Epithelial cell of esophagus (primary cell): ENCODE measurements around the gene NUDT14.

Experiments
- DNase-seq: peaks from one replicate; pipeline ENCODE4 v3.0.0; 2010; ENCODE audit warnings: low read depth
- H3K4me3 ChIP-seq: 2 replicates; pipeline ENCODE4 v1.5.1; 2011; ENCODE audit warnings: mild to moderate bottlenecking, low read length, control low read depth
- CTCF ChIP-seq: IDR thresholded peaks from 2 replicates; pipeline ENCODE4 v1.5.1; 2011; ENCODE audit warnings: low read depth, mild to moderate bottlenecking, low read length, control low read depth, inconsistent platforms; ENCODE audit not compliant: insufficient read depth; ENCODE audit errors: missing control alignments

The NUDT14 gene

GRCh38 chr14:105142651-105143450, 38.3 kb downstream of the NUDT14 start:
- no peak overlapping the region for H3K4me3 ChIP-seq
- no peak for TF ChIP-seq CTCF
- no peak for DNase-seq

- TF ChIP-seq CTCF: no peak
- no peak overlapping the region for H3K4me3 ChIP-seq
- DNase-seq: no peak
Measured at GRCh38 chr14:105141486-105142281, 39.4 kb downstream of the NUDT14 start.

- DNase-seq: no peak
- H3K4me3 ChIP-seq: no peak overlapping the region
- TF ChIP-seq CTCF: no peak
Measured at GRCh38 chr14:105141026-105141425, 40.1 kb downstream of the NUDT14 start.

GRCh38 chr14:105140581-105140980, 40.5 kb downstream of the NUDT14 start:
- DNase-seq: no peak
- no peak overlapping the region for H3K4me3 ChIP-seq
- no peak for TF ChIP-seq CTCF

GRCh38 chr14:105139831-105140239, 41.3 kb downstream of the NUDT14 start:
- no peak for TF ChIP-seq CTCF
- DNase-seq: no peak

GRCh38 chr14:105139212-105139825, 41.8 kb downstream of the NUDT14 start:
- no peak for TF ChIP-seq CTCF
- H3K4me3 ChIP-seq: no peak overlapping the region
- DNase-seq: no peak

More at GRCh38 chr14:105139831-105140239, 41.3 kb downstream of the NUDT14 start:
- no peak overlapping the region for H3K4me3 ChIP-seq
